H1 (cell line): ENCODE measurements around the gene PI4K2A. TPM values are rescaled to one million over a fixed set of nuclear protein-coding genes. Genes with fewer than 3 reads are reported as not detected.

Experiments used
- CTCF ChIA-PET: fragments of 300-600 bp; sonication (Branson Sonifier 250); formaldehyde crosslinking; loops from one replicate; lab custom pipeline; 2021; ENCODE audit not compliant: partially characterized antibody; lab: Charles Lee
- POLR2A ChIA-PET: fragments of 300-600 bp; sonication (Branson Sonifier 250); formaldehyde crosslinking; loops from one replicate; lab custom pipeline; 2021; ENCODE audit warnings: inconsistent platforms; ENCODE audit not compliant: partially characterized antibody; lab: Charles Lee
- DNase-seq, 2 experiments: peaks; one replicate each; pipeline versions ENCODE4 v3.0.0 to v3.0.0-alpha.2; 2010 to 2022; ENCODE audit warnings: low spot score in 2 of 2, low read depth in 1 of 2, mixed read lengths in 1 of 2
- FAIRE-seq: peaks from 2 replicates; lab custom pipeline; 2011; peaks lifted over from hg19 to GRCh38; lab: Jason Lieb, UNC
- H2AFZ ChIP-seq: 2 replicates; pipeline ENCODE4 v1.8.1; 2012; ENCODE audit warnings: low read length, inconsistent platforms
- H2AK5ac ChIP-seq: 2 replicates; pipeline ENCODE4 v1.6.1; 2013; ENCODE audit warnings: low read depth, low read length
- H2BK120ac ChIP-seq: replicated peaks from 2 replicates; pipeline ENCODE3; 2013; ENCODE audit warnings: low read depth, low read length, inconsistent platforms
- H2BK12ac ChIP-seq: 2 replicates; pipeline ENCODE4 v1.6.1; 2013; ENCODE audit warnings: low read depth, low read length
- H2BK15ac ChIP-seq: 2 replicates; pipeline ENCODE4 v1.6.1; 2013; ENCODE audit warnings: low read length
- H2BK20ac ChIP-seq: 2 replicates; pipeline ENCODE4 v1.6.1; 2013; ENCODE audit warnings: low read length
- H2BK5ac ChIP-seq: 2 replicates; pipeline ENCODE4 v1.6.1; 2013; ENCODE audit warnings: low read depth, low read length
- H3K14ac ChIP-seq: 2 replicates; pipeline ENCODE4 v1.6.1; 2013; ENCODE audit warnings: inconsistent platforms; ENCODE audit not compliant: insufficient read length
- H3K18ac ChIP-seq: 2 replicates; pipeline ENCODE4 v1.6.1; 2013; ENCODE audit warnings: low read length; ENCODE audit errors: extremely low read depth
- H3K23ac ChIP-seq: 2 replicates; pipeline ENCODE4 v1.6.1; 2013; ENCODE audit warnings: inconsistent platforms; ENCODE audit not compliant: insufficient read length
- H3K23me2 ChIP-seq: 2 replicates; pipeline ENCODE4 v1.6.1; 2013; ENCODE audit warnings: low read depth, low read length
- H3K27ac ChIP-seq: 2 replicates; pipeline ENCODE4 v1.6.1; 2011; ENCODE audit warnings: low read depth, low read length, inconsistent platforms
- H3K27me3 ChIP-seq, 4 experiments: replicated peaks in 1 of 4; 1 replicate in 1 of 4; 2 replicates in 3 of 4; pipeline versions ENCODE4 v1.6.1 to v1.8.1; 2011 to 2013; ENCODE audit warnings: low read length in 3 of 4, mild to moderate bottlenecking in 3 of 4, inconsistent platforms in 2 of 4, mixed read lengths in 2 of 4, moderate library complexity in 1 of 4; ENCODE audit not compliant: control insufficient read depth in 3 of 4, insufficient read depth in 3 of 4; ENCODE audit errors: extremely low read depth in 1 of 4
- H3K36me3 ChIP-seq, 4 experiments: 2 replicates each; pipeline versions ENCODE4 v1.6.1 to v1.8.1; 2011 to 2013; ENCODE audit warnings: mild to moderate bottlenecking in 4 of 4, low read length in 3 of 4, moderate library complexity in 2 of 4, control low read depth in 1 of 4, inconsistent platforms in 1 of 4; ENCODE audit not compliant: insufficient read depth in 4 of 4, control insufficient read depth in 2 of 4
- H3K4ac ChIP-seq: replicated peaks from 2 replicates; pipeline ENCODE3; 2013; ENCODE audit warnings: low read length, low read depth, mixed read lengths, inconsistent platforms; ENCODE audit not compliant: insufficient read length
- H3K4me1 ChIP-seq, 4 experiments: replicated peaks in 1 of 4; 1 replicate in 1 of 4; 2 replicates in 3 of 4; pipeline versions ENCODE4 v1.6.1 to v1.8.1; 2011 to 2013; ENCODE audit warnings: low read length in 3 of 4, inconsistent platforms in 2 of 4, mixed read lengths in 1 of 4; ENCODE audit not compliant: insufficient read depth in 4 of 4, control insufficient read depth in 3 of 4
- H3K4me2 ChIP-seq, 2 experiments: 2 replicates each; pipeline versions ENCODE4 v1.6.1 to v1.8.1; 2011 to 2013; ENCODE audit warnings: low read depth in 2 of 2, low read length in 2 of 2, control low read depth in 1 of 2, inconsistent platforms in 1 of 2, mild to moderate bottlenecking in 1 of 2; ENCODE audit not compliant: insufficient read depth in 1 of 2
- H3K4me3 ChIP-seq, 4 experiments: fragments of 200-600, 300-600 bp in 1 of 4; sonication (generic), shearing (Covaris generic), sonication (Bioruptor Twin) in 1 of 4; 2 replicates each; pipeline versions ENCODE4 v1.5.1 to v1.8.1; 2011 to 2016; ENCODE audit warnings: low read length in 4 of 4, low read depth in 3 of 4, control low read depth in 2 of 4, inconsistent platforms in 2 of 4, mild to moderate bottlenecking in 2 of 4, mixed read lengths in 1 of 4, moderate library complexity in 1 of 4; ENCODE audit not compliant: insufficient read depth in 2 of 4; ENCODE audit errors: extremely low read depth in 1 of 4
- H3K56ac ChIP-seq: replicated peaks from 2 replicates; pipeline ENCODE3; 2013; ENCODE audit warnings: low read depth, mild to moderate bottlenecking, mixed read lengths, low read length, inconsistent platforms; ENCODE audit not compliant: insufficient read length
- H3K79me1 ChIP-seq: 2 replicates; pipeline ENCODE4 v1.6.1; 2013; ENCODE audit warnings: low read depth, low read length, control low read depth
- H3K79me2 ChIP-seq, 2 experiments: 2 replicates each; pipeline versions ENCODE4 v1.6.1 to v1.8.1; 2012 to 2013; ENCODE audit warnings: low read length in 2 of 2, mild to moderate bottlenecking in 2 of 2, inconsistent platforms in 1 of 2; ENCODE audit not compliant: insufficient read depth in 2 of 2, control insufficient read depth in 1 of 2
- H3K9ac ChIP-seq, 4 experiments: replicated peaks in 1 of 4; 1 replicate in 1 of 4; 2 replicates in 3 of 4; pipeline versions ENCODE4 v1.6.1 to v1.8.1; 2011 to 2013; ENCODE audit warnings: low read depth in 3 of 4, low read length in 3 of 4, control low read depth in 2 of 4, mild to moderate bottlenecking in 2 of 4, moderate library complexity in 2 of 4, inconsistent platforms in 1 of 4; ENCODE audit errors: extremely low read depth in 1 of 4
- H3K9me3 ChIP-seq, 2 experiments: 2 replicates each; pipeline versions ENCODE4 v1.6.1 to v1.8.1; 2012 to 2013; ENCODE audit warnings: mild to moderate bottlenecking in 2 of 2, moderate library complexity in 2 of 2, control low read depth in 1 of 2, inconsistent platforms in 1 of 2, low read depth in 1 of 2, low read length in 1 of 2, mixed read lengths in 1 of 2; ENCODE audit not compliant: insufficient read depth in 2 of 2
- H4K20me1 ChIP-seq, 2 experiments: replicated peaks in 1 of 2; 2 replicates each; pipeline versions ENCODE3 to v1.8.1; 2011 to 2013; ENCODE audit warnings: inconsistent platforms in 2 of 2, low read length in 2 of 2, mild to moderate bottlenecking in 1 of 2; ENCODE audit not compliant: insufficient read depth in 2 of 2, control insufficient read depth in 1 of 2
- H4K5ac ChIP-seq: 2 replicates; pipeline ENCODE4 v1.6.1; 2013; ENCODE audit warnings: low read length, low read depth, mixed read lengths, inconsistent platforms; ENCODE audit not compliant: insufficient read length
- H4K8ac ChIP-seq: 2 replicates; pipeline ENCODE4 v1.8.0; 2013; ENCODE audit warnings: mild to moderate bottlenecking, moderate library complexity, low read length, inconsistent platforms; ENCODE audit not compliant: insufficient read depth; ENCODE audit errors: extremely low read depth
- H4K91ac ChIP-seq: replicated peaks from 2 replicates; pipeline ENCODE3; 2013; ENCODE audit warnings: low read length, mixed read lengths, inconsistent platforms; ENCODE audit not compliant: insufficient read length
- BCL11A ChIP-seq, 2 experiments: IDR thresholded peaks; one replicate each; pipeline ENCODE4 v1.6.1; 2011; ENCODE audit warnings: low read depth in 2 of 2, low read length in 2 of 2, mild to moderate bottlenecking in 2 of 2
- BRCA1 ChIP-seq: IDR thresholded peaks from 2 replicates; pipeline ENCODE4 v1.6.1; 2012; ENCODE audit warnings: low read depth, low read length, improper control_type of control experiment
- CBX8 ChIP-seq: fragments of 300-800, 300-1000 bp; sonication (generic); IDR thresholded peaks from 2 replicates; pipeline ENCODE4 v1.7.1; 2016; ENCODE audit warnings: low read depth, low read length, borderline replicate concordance
- FOSL1 ChIP-seq: IDR thresholded peaks from 2 replicates; pipeline ENCODE4 v1.6.1; 2011; ENCODE audit warnings: mild to moderate bottlenecking, low read depth, low read length, moderate library complexity; ENCODE audit not compliant: insufficient read depth
- HDAC6 ChIP-seq: IDR thresholded peaks from one replicate; pipeline ENCODE4 v1.7.1; 2012; ENCODE audit warnings: low read depth, mild to moderate bottlenecking, inconsistent platforms, low read length, moderate library complexity
- RFX5 ChIP-seq: IDR thresholded peaks from 2 replicates; pipeline ENCODE4 v1.6.1; 2011; ENCODE audit warnings: low read depth, low read length, improper control_type of control experiment, borderline replicate concordance
- SIN3A ChIP-seq, 2 experiments: IDR thresholded peaks in 1 of 2; conservative IDR thresholded peaks in 1 of 2; 2 replicates each; pipeline ENCODE4 v1.6.1; 2011 to 2012; ENCODE audit warnings: low read length in 2 of 2, improper control_type of control experiment in 1 of 2, low read depth in 1 of 2, mild to moderate bottlenecking in 1 of 2
- SIRT6 ChIP-seq: IDR thresholded peaks from one replicate; pipeline ENCODE4 v1.7.1; 2012; ENCODE audit warnings: low read length, inconsistent platforms
- TAF1 ChIP-seq: IDR thresholded peaks from 2 replicates; pipeline ENCODE4 v1.6.1; 2011; ENCODE audit warnings: mild to moderate bottlenecking, low read depth, low read length
- ZNF274 ChIP-seq: IDR thresholded peaks from 2 replicates; pipeline ENCODE4 v1.7.0; 2012; ENCODE audit warnings: low read length, borderline replicate concordance; ENCODE audit errors: extremely low read depth
- WGBS, 2 experiments: shearing (Covaris generic) in 1 of 2; methylation state at CpG; one replicate each; pipeline versions ENCODE4 v1.1.6 to v1.1.7; 2013 to 2015; ENCODE audit warnings: low lambda C conversion rate in 2 of 2, mixed read lengths in 2 of 2, inconsistent platforms in 1 of 2, low coverage in 1 of 2, missing lambda C conversion rate in 1 of 2; ENCODE audit not compliant: insufficient replicate concordance in 2 of 2, insufficient coverage in 1 of 2, insufficient read length in 1 of 2; ENCODE audit errors: extremely low coverage in 1 of 2, missing lambda C conversion rate in 1 of 2; 5-methylcytosine and 5-hydroxymethylcytosine counted together
- polyA plus RNA-seq, 7 experiments: library from polyadenylated mRNA; depleted of rRNA in 3 of 7; stranded (reverse) in 5 of 7; unstranded in 2 of 7; fragments of >200 nt in 5 of 7; fragments of 200-250 nt in 2 of 7; gene quantifications; 1 replicate in 5 of 7; 2 replicates in 1 of 7; 4 replicates in 1 of 7; pipeline versions ENCODE4 v1.2.1 to v1.2.3, GENCODE V29; 2011 to 2013; ENCODE audit warnings: missing spikeins in 2 of 7, mixed read lengths in 2 of 7
- total RNA-seq: library from RNA; stranded (reverse); fragmentation: NEBNext Ultra II Directional; extraction: Animal tissue kit (Norgen Biotek cat#: 25700); gene quantifications from 2 replicates; pipeline ENCODE4 v1.2.1, GENCODE V29; 2021
- TF ChIP-seq, protein P1 (sequence below), 3 experiments: IDR thresholded peaks; 1 replicate in 2 of 3; 2 replicates in 1 of 3; pipeline versions ENCODE4 v1.5.1 to v1.6.1; 2011; ENCODE audit warnings: low read length in 3 of 3, mild to moderate bottlenecking in 3 of 3, inconsistent platforms in 2 of 3, low read depth in 1 of 3, moderate library complexity in 1 of 3; ENCODE audit not compliant: insufficient read depth in 1 of 3; ENCODE audit errors: control extremely low read depth in 1 of 3

PI4K2A gene
- total and polyA plus RNA-seq, 2 of the 8 experiments (the other 6 are each of a cell fraction or from before 2014, with no cell fraction given): 20.7 to 21.9 TPM

DNA sequence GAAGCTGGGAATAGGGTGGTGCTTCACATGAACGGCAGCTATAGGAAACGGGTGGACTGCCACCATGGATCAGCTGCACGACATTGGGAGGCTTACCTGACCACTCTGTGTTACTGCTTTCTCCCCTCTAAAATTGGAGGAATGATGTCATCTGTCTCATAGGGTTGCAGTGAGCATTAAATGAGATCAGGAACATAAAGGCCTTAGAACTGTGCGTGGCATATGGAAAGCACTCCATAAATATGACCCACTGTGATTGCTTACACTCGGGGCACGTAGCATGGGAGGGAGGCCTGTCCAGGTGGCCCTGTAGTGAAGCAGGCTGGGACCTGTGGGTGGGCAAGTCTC lies 41.2 kb upstream of the PI4K2A start:
- ChIA-PET POLR2A (no interaction called here), CTCF (interaction anchor here (1.3 to 4.3 kb wide), 6 partner anchors 11 to 135 kb away, joined by 4 to 24 read pairs (median 4); partner anchors contain the start of genes ANKRD2 and HOGA1)
- H3K56ac ChIP-seq: no peak overlapping the region
- H2BK120ac ChIP-seq: no peak overlapping the region
- H3K4me2 ChIP-seq: no peak overlapping the region
- H2AK5ac ChIP-seq: no peak overlapping the region
- H3K4me3 ChIP-seq: no peak overlapping the region
- H3K79me1 ChIP-seq: no peaks in the 10 kb centered on the region
- H3K27ac ChIP-seq: no peak overlapping the region
- no peak overlapping the region for H2BK20ac ChIP-seq
- H3K14ac ChIP-seq: no peak overlapping the region
- peaks cover 0 to 2% (median under 1%) of the 10 kb centered on the region in 4 experiments; a peak in 1 of 7 replicates for H3K4me1 ChIP-seq
- H2AFZ ChIP-seq: no peak overlapping the region
- H3K36me3 ChIP-seq: no peaks in the 10 kb centered on the region
- DNase-seq (no peak), FAIRE-seq (no peak)
- no peak overlapping the region for H3K4ac ChIP-seq
- peak overlapping the region; percentile 45; the same call in 1 of the 2 replicates for H4K8ac ChIP-seq
- H3K9ac ChIP-seq: no peak overlapping the region
- H3K9me3 ChIP-seq: no peaks in the 10 kb centered on the region
- H3K23me2 ChIP-seq: no peaks in the 10 kb centered on the region
- H4K91ac ChIP-seq: no peak overlapping the region
- no peaks in the 10 kb centered on the region for H4K20me1 ChIP-seq
- H3K18ac ChIP-seq: no peak overlapping the region
- H2BK5ac ChIP-seq: peak overlapping the region; percentile 24; the same call in 1 of the 2 replicates
- H4K5ac ChIP-seq: no peak overlapping the region
- no peak overlapping the region for H3K23ac ChIP-seq
- 91% methylated on average over 6 of the region's 6 CpGs; no CpG with 5 or more reads in 1 of the 2 experiments for whole genome bisulfite sequencing, 2 experiments
- 0 out of 2 replicates have a peak overlapping the region, but pooled peaks have one; percentile 39 for H2BK12ac ChIP-seq
- no peaks in the 10 kb centered on the region for H3K79me2 ChIP-seq
- no peaks in the 10 kb centered on the region for H3K27me3 ChIP-seq
- no peak overlapping the region for H2BK15ac ChIP-seq
- no peak for TF ChIP-seq SIN3A (conservative IDR thresholded peaks at IDR 0.05 in 1 of 2, IDR thresholded peaks at IDR 0.05 in 1 of 2; ENCODE audit: low read depth in 1 of 2, low read length in 2 of 2)
- no peak for TF ChIP-seq BCL11A (IDR thresholded peaks at IDR 0.05; ENCODE audit: low read depth in 2 of 2, low read length in 2 of 2)
- no peak for TF ChIP-seq HDAC6
- TF ChIP-seq FOSL1: no peak
- no peak for TF ChIP-seq ZNF274
- TF ChIP-seq, protein P1, sequence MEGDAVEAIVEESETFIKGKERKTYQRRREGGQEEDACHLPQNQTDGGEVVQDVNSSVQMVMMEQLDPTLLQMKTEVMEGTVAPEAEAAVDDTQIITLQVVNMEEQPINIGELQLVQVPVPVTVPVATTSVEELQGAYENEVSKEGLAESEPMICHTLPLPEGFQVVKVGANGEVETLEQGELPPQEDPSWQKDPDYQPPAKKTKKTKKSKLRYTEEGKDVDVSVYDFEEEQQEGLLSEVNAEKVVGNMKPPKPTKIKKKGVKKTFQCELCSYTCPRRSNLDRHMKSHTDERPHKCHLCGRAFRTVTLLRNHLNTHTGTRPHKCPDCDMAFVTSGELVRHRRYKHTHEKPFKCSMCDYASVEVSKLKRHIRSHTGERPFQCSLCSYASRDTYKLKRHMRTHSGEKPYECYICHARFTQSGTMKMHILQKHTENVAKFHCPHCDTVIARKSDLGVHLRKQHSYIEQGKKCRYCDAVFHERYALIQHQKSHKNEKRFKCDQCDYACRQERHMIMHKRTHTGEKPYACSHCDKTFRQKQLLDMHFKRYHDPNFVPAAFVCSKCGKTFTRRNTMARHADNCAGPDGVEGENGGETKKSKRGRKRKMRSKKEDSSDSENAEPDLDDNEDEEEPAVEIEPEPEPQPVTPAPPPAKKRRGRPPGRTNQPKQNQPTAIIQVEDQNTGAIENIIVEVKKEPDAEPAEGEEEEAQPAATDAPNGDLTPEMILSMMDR (IDR thresholded peaks at IDR 0.05; ENCODE audit: control extremely low read depth in 1 of 3, insufficient read depth in 1 of 3, low read depth in 1 of 3, low read length in 3 of 3): no peak
- no peak for TF ChIP-seq SIRT6
- TF ChIP-seq TAF1: no peak
- TF ChIP-seq CBX8: no peak
- no peak for TF ChIP-seq RFX5
- TF ChIP-seq BRCA1: no peak
